HG02642 (cell line): Measurements from ENCODE around the gene FBXL13.
"Not testable (repeated sequence)": the region's sequence is repeated elsewhere in the genome, so short reads cannot be mapped to it uniquely, and the experiment has no call there.

ENCODE experiments used
- ATAC-seq: cut with Tn5 transposase; IDR thresholded peaks from one replicate; pipeline ENCODE4 v1.9.1; 2021; ENCODE audit warnings: mild to moderate bottlenecking; ENCODE audit not compliant: unreplicated experiment, poor library complexity

Gene FBXL13

GRCh38 chr7:102913826-102914225 is 160.8 kb downstream of the FBXL13 start:
- no peak for ATAC-seq

DNA sequence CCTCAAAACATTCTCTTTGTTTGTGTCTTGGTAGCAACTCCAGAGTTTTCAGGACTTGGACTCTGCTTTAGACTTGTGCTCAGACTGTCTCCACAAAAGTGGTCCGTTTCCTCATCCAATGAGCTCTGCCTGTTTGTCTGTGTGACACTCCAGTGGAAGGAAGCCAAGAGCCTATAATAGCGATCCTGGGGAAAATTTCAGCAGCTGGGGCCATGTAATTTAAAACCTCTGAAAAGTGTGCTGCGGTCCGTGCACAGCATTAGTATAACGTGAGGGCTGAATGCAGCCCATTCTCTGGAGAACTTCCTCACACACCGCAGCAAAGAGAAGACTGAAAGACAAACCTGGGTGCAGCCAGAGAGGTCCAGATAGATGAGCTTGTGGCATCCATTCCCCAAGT is 161.9 kb downstream of the FBXL13 start, which contains the start of gene LRRC17:
Gene LRRC17, plus strand, starts transcription at position 259 of the 400 bp plus-strand sequence. CDS start 20,914 bp downstream, outside the sequence.
- ATAC-seq: no peak

DNA sequence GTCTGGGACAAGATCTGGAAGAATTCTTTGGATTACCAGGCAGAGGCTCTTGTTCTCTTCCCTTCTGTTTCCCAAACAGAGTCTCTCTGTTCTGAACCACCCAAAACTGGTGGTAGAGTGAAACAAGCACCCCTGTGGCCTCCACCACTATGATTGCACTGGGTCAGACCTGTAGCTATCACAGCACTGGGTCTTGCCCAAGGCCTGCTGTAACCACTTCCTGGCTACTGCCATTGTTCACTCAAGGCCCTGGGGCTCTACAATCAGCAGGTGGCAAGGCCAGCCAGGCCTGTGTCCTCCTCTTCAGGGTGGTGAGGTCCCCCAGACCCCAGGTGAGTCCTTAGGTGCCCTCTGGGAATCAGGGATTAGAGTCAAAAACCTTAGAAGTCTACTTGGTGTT is 165.9 kb downstream of the FBXL13 start:
- no peak for ATAC-seq

- not testable (repeated sequence) for ATAC-seq
Measured at GRCh38 chr7:102903576-102903975, 171.0 kb downstream of the FBXL13 start.

GRCh38 chr7:102902052-102902451 is 172.5 kb downstream of the FBXL13 start:
- ATAC-seq: not testable (repeated sequence)

- no peak for ATAC-seq
Measured at GRCh38 chr7:102898532-102898859, 176.1 kb downstream of the FBXL13 start.

DNA sequence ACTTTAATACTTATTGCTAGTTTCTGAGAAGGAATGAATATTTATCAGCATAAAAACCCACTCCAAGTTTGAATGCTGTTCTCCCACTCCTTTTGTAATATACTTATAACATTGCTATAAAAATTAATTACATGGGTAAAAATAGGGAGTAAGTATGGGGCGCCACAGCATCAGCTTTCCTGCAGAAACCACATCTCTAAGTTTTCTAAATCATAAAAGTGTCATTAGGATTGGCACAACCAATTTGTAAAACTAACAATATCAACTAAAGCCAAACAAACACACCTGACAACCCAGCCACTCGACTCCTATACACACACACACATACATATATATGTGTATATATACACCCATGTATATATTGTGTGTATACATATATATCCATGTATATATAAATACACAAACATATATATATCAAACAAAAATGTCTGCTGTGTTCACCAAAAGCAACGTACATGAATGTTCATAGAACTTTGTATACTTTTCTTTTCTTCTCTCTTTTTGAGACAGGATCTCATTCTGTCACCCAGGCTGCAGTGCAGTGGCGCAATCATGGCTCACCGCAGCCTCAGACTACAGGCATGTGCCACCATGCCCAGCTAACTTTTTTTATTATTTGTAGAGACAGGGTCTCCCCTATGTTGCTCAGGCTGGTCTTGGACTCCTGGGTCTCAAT is 176.6 kb downstream of the FBXL13 start:
- no peak for ATAC-seq

DNA sequence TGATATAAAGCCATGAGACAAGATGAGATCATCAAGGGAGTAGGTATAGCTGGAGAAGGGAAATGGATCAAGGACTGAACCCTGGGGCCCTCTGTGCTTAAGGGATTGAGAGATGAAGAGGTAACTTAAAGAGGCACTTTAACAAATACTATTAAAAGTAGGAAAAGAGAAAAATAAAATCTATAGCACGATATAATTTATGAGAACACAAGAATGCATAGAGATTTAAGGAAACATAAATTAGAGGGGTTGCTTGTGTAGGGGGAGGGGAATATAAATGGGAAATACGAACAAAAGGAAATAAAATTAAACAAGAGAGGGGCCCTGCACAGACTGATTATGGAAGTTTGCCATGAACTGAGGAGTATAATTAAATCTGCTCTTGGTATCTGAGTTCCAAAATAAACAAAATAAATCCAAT is 177.4 kb downstream of the FBXL13 start:
- ATAC-seq: no peak

GRCh38 chr7:102896585-102896984 is 178.0 kb downstream of the FBXL13 start:
- no peak for ATAC-seq

DNA sequence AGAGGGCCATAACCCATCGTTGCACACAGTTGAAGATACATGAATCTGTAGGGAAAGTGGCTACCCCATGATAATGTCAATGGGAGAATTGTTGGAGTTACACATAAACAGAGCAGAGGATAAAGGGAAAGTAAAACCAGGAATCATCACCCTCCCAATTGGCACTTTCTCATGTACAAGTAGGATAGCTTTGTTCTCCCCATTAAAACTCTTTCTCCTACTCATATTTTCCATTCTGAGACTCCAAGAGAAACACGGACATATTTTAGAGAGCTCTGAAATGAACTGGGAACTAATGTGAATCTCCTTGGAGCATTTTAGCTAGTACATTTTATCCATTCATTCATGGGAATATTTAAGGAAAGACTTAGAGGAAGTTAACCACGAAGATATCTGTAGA is 179.0 kb downstream of the FBXL13 start:
- no peak for ATAC-seq

- no peak for ATAC-seq
Measured at GRCh38 chr7:102892631-102893278, 181.8 kb downstream of the FBXL13 start.

GRCh38 chr7:102891693-102892261 is 182.8 kb downstream of the FBXL13 start:
- no peak for ATAC-seq

DNA sequence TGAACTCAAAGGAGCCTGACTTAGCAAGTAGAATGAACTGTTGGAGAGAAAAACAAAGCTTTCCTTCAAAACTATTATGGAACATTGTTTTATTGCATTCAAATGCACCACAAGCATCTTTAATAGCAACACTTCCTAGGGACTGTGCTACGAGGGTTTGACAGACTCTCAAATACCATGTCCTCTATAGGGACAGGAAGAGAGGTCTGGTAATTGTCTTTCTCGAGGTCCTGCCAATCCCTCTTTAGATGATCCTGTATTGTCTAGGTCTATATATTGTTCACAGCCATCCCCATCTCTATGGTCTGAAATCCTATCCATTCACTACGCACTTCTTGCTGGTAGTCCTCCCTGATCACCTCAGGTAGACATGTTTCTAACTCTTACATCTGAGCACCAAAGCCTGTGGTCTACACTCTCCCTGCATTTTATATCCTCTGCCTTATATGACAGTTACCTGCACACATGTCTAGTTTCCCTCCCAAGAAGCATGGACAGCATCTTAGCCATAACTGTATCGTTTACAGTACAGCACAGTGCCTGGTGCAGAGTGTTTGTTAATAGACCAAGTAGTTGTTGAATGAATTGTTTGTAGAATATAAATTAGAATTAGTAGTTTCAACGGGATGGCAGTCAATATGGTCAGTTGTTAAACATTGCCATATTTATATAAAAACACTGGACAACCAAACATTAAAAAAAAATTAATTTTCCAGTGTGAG is 183.5 kb downstream of the FBXL13 start:
- ATAC-seq: no peak

GRCh38 chr7:102890292-102890970 is 184.2 kb downstream of the FBXL13 start:
- no peak for ATAC-seq

DNA sequence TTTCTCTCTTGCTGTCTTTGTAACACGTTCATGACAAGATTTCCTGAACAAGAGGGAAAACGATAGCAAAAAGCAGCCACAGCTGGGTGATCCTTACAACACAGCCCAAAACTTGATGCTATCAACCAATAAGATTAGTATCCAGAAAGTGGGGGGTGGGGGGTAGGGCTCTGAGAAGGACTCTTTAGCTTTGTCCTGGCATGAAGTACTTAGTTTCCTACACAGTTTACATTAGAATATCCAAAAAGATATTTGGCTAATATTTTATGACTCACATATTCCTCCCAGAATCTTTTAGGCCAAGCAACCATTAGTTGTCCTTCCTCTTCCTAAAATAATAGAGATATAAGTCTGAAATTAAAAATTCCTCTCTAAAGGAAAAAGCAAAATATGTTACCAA is 184.7 kb downstream of the FBXL13 start:
- ATAC-seq: no peak

DNA sequence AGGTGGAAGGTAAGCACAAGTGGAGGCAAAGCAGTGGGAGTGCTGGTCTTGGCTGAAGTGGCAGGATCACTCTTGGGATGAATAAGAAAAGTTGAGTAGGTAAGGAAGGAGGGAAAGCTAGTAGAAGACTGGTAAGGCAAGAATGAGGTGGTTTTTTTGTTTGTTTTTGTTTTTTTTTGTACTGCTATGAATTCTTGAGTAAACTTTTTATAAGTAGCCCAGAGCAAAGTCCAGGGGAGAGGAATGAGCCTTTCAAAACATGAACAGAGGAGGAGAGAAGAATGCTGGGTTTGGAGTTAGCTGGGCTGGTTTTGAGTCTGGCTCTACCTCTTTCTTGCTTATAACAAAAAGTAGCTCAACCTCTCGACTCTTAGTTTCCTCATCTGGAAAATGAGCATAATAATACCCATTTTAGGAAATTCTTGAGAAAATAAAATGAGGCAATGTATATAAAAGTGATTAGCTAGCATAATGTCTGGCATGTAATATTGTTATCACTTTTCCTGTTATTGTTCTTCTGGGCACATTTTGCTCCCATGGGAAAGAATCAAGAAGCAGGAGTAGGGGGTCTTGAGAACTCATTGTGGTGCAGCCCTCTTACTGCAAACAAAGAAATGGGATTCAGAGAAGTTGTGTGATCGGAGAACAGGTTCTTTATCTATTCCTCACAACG is 185.9 kb downstream of the FBXL13 start:
- no peak for ATAC-seq

- ATAC-seq: no peak
Measured at GRCh38 chr7:102883098-102883860, 191.3 kb downstream of the FBXL13 start.

- ATAC-seq: no peak
Measured at GRCh38 chr7:102875700-102876295, 198.8 kb downstream of the FBXL13 start.

DNA sequence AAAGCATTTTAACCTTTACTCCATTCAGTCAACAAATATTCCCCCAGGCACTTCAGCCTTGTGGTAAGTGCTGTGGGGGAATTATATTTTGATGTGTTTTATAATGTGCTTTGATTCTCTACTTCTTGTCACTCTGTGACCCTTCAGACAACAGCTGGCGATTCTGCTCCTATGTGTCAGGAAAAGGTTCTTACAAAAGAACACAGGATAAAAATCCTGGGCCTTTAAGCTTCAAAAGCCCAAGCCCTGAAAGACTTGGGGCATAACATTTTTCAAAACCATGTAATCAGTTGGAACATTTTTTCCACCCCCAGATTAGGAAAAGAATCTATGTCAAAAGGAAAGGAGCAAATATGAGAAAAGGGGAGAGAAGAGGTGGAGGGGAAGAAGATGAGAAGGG is 199.6 kb downstream of the FBXL13 start:
- ATAC-seq: no peak
